B cell (primary cell): ENCODE measurements around the gene MAN1B1.

Experiments
- EZH2 ChIP-seq: IDR thresholded peaks from 2 replicates; pipeline ENCODE4 v1.6.1; 2012; ENCODE audit warnings: borderline replicate concordance, low read depth, mild to moderate bottlenecking, moderate library complexity, low read length; ENCODE audit not compliant: insufficient read depth, poor library complexity, severe bottlenecking
- TF ChIP-seq, protein P1 (sequence below): fragments of 200-600 bp; IDR thresholded peaks from one replicate; pipeline ENCODE4 v1.8.0; 2022; ENCODE audit warnings: antibody characterized with exemption, mild to moderate bottlenecking

- TF ChIP-seq, protein P1, sequence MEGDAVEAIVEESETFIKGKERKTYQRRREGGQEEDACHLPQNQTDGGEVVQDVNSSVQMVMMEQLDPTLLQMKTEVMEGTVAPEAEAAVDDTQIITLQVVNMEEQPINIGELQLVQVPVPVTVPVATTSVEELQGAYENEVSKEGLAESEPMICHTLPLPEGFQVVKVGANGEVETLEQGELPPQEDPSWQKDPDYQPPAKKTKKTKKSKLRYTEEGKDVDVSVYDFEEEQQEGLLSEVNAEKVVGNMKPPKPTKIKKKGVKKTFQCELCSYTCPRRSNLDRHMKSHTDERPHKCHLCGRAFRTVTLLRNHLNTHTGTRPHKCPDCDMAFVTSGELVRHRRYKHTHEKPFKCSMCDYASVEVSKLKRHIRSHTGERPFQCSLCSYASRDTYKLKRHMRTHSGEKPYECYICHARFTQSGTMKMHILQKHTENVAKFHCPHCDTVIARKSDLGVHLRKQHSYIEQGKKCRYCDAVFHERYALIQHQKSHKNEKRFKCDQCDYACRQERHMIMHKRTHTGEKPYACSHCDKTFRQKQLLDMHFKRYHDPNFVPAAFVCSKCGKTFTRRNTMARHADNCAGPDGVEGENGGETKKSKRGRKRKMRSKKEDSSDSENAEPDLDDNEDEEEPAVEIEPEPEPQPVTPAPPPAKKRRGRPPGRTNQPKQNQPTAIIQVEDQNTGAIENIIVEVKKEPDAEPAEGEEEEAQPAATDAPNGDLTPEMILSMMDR, result no peak
- TF ChIP-seq EZH2, result peak; percentile 64
Measured at GRCh38 chr9:137052998-137053943, 33.5 kb upstream of the MAN1B1 start.
